Left renal cortex interstitium (tissue), 4 donors: Measurements from ENCODE around the gene LIX1L. TPM values are rescaled to one million over a fixed set of nuclear protein-coding genes. Genes with fewer than 3 reads are reported as not detected.
"Not testable (repeated sequence)": the region's sequence is repeated elsewhere in the genome, so short reads cannot be mapped to it uniquely, and the experiment has no call there.

Experiments
- DNase-seq, 4 donors: peaks; one replicate each; pipeline ENCODE4 v3.0.0-alpha.2; 2013; ENCODE audit warnings: low read depth in 4 of 4, low spot score in 2 of 4, missing footprints in 1 of 4
- polyA plus RNA-seq, 4 donors: library from polyadenylated mRNA; unstranded; fragments of 120-200 nt; gene quantifications; one replicate each; pipeline ENCODE4 v1.2.1, GENCODE V29; 2013; ENCODE audit not compliant: insufficient read length in 4 of 4

LIX1L gene
- polyA plus RNA-seq, 4 donors = 23.9 to 28.0 (median 25.3) TPM

GRCh38 chr1:145937436-145937835, 20.4 kb downstream of the LIX1L start:
- no peak for DNase-seq

DNA sequence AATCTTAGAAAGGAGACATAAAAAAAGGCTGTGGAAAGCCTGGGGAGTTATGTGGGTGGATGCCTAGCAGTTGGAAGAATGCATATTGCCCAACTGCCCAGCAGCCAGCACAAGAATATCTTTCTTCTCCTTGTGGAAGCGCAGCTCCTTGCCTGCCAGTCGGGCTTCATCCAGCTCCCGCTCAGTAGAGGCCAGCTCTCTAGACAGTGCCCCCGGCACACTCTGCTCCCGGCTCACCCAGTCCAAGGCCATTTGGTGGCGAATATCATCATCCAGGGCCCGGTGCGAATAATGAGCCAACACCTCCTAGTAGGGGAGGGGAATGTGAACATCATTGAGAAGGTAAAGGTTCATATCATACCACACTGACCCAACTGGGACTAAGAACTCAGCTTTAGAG, 21.6 kb downstream of the LIX1L start:
- DNase-seq = no peak

DNA sequence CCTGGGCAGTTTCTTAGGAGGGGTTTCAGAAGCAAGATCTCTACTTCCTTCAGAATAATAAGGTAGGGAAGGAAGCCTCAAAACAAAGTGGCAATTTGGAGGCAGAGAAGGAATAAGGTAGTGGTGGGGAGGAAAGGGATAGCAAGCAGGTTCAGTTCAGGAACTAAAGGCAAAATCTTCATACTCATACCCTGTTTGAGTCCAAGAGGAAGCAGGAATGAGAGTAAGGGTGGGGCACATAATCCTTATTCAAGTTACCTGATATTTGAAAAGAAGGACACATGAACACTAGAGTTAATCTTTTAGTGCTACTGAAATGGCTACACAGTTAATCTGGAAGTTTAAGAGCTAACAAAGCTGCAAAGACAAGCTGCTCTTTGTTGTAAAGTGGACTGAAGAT, 22.1 kb downstream of the LIX1L start:
- DNase-seq = no peak

GRCh38 chr1:145932522-145933009, 25.3 kb downstream of the LIX1L start:
- DNase-seq = not testable (repeated sequence)

GRCh38 chr1:145927916-145928643, 29.7 kb downstream of the LIX1L start:
- no peak for DNase-seq

DNA sequence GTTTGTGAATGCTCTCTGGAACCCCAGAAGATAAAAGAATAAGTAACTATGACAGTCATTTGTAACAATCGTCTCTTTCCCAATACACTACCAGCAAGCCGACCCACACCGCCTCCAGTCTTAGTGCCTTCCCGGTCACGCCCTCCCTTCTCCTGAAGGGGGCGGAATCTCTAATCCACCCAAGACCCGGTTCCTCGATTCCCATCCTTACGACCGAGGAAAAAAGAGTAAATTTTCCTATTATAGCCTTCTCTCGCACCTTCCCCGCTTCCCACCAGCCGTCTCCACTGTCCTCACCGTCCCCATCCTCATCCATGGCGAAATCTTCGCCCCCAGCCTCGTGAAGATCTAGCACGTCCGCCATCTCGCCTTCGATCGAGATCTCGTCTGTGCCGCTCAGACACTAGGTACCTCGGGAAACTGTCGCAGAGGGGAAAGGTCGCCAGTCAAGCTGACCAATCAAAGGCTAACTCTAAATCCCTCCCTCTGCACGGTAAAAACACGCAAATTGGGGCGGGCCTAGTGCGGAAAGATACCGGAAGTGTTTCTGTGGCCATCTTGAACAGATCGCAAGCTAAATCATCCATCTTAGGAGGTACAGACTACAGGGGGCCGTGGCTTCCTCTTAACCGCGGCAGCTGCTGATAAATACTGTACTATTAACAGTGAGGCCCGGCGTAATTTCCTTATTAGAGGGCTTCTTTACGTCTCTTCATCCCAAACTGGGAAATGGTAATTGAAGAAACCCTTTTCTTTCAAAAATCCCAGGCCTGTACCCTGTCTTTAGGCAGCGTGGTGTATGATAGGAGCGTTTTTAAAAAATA, 30.5 kb downstream of the LIX1L start, which contains the start of gene RBM8A:
RBM8A (minus strand) TSS at position 422 of the 824 bp plus-strand sequence; CDS start at position 364, 58 bp downstream.
- peak; percentile 93 to 98 (median 95) for DNase-seq

- no peak for DNase-seq
Observed at GRCh38 chr1:145926686-145927062, 31.1 kb downstream of the LIX1L start.

GRCh38 chr1:145922266-145922665, 35.6 kb downstream of the LIX1L start:
- no peak for DNase-seq

- not testable (repeated sequence) for DNase-seq
Observed at GRCh38 chr1:145920297-145920696, 37.5 kb downstream of the LIX1L start.

DNA sequence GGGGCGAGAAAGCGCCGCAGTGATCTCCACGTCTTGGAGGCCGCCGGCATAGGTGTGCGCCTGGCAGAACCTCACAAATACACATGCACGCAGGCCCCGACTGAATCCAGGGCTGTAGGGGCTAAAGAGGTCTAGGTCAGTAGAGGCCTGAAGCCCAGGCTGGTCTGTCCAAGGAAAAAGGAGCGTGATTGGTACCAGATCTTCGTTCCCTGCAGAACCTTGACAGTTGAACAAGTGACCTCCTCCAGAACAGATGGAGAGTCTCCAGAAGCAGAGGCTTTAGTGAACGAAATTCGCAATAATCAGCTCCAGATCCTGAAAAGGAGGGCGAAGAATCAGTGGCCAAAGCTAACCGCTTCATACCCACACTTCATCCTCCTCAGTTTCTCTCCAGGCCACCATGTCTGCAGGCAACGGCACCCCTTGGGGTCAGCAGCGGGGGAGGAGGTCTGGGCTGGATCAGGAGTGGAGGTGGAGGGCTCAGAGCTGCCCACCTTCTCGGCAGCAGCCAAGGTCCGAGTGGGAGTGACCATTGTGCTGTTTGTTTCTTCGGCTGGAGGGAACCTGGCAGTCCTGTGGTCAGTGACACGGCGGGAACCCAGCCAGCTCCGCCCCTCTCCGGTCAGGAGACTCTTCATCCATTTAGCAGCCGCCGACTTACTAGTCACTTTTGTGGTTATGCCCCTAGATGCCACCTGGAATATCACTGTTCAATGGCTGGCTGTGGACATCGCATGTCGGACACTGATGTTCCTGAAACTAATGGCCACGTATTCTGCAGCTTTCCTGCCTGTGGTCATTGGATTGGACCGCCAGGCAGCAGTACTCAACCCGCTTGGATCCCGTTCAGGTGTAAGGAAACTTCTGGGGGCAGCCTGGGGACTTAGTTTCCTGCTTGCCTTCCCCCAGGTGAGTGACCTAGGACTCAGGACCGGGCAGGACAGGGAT, 38.6 kb downstream of the LIX1L start:
- DNase-seq = peak in 1 of 4 donors; percentile 16

DNA sequence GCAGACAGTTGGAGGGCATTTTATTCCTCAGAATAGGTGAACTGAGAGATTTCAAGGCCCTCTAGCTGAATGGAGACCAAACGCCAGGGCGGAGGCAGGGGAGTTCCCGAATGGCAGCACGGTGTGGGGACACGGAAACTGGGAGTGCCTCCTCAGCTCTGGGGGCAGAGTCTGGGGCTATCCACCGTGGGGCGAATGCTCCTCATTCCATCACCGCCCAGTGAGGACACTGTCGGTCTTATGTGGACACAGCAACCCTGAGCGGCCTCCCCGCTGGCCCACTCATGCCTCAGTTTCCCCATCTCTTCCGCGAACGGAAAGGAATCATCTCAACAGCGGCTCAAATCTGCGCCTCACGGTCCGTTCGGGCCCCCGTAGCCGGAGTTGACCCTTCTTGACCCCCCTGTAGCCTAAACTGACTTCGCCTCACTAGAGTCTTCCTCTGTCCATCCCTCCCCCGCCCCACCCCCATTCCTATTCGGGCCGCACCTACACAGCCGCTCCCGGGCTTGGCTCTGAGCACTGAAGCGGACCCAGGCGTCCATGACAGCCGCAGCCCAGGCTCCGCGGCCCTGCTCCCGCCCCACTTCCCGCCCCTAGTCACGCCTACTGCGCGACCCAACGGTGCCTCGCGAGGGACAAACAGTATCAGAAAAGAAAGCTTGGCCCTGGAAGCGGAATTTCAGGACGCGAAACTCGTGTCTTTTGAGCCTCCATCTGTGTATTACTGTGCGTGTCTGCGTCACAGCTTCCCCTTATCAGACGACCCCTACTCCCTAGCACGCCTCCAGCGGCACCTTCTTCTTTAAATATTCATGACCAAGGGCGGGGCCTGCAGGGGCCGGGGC, 39.4 kb downstream of the LIX1L start, which contains the start of gene PEX11B:
PEX11B (minus strand) TSS at position 574 of the 848 bp plus-strand sequence; CDS start at position 545, 29 bp downstream.
- DNase-seq = peak in 3 of 4 donors; percentile 89 to 91 (median 90)

DNA sequence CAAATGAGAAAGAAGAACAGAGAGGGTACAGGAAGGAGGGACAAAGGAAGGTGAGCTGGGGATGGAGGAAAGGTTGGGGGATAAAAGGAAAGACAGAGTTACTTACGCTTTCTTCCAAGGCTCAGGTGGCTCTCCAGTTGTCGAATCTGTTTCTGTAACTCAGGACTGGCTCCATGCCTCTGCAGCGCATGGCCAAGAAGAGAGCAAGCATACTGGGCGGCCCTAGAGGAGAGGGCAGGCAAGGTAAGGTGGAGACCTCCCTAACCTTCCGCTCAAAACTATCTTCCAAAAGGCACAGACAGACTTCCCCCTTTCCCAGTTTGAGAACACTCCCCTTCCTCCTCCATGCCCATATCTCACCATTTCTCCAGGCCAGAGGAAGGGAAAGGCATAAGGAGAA, 40.2 kb downstream of the LIX1L start:
- DNase-seq = no peak

GRCh38 chr1:145916745-145917144, 41.1 kb downstream of the LIX1L start:
- DNase-seq = no peak

GRCh38 chr1:145912128-145912641, 45.6 kb downstream of the LIX1L start:
- no peak for DNase-seq

- no peak for DNase-seq
Observed at GRCh38 chr1:145908653-145909052, 49.2 kb downstream of the LIX1L start.

DNA sequence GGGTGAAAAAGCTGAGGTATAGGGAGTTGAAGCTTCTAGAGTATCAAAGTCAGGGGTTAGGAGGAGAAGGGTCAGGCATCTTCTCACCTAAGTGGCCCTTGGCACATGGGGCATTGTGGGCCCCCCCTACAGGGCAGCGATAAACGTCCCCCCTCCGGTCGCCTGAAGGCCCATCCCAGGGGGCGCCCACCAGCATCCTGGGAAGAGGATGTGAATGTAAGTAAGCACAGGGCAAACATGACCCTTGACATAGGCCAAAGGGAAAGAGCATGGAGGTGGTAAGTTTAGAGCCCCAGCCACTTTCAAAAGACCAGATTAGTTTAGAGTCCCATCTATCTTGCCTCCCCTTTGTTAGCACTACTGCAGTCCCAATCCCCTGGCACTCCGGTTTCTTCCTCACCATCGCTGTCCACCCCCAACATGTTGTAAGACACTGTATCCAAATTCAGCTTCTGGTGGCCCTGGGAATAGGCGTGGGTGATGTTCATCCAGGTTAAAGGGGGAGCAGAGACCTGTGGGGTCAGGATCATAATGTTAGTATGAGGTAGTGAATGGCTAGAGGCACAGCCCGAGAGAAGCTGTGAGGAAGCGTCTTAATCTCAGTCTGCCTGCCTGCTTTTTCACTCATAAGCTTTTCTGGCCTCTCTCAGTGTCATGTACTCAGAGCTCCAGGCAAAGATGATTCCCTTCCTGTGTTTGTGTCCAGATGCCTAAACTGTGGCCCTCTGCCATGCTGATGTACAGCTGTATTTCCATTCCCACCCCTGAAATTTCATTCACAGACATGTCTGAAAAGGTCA, 50.7 kb downstream of the LIX1L start:
- no peak for DNase-seq

GRCh38 chr1:145901312-145902021, 56.4 kb downstream of the LIX1L start:
- no peak for DNase-seq

GRCh38 chr1:145898756-145899155, 59.1 kb downstream of the LIX1L start:
- DNase-seq = no peak
